Fibroblast of lung (primary cell): Measurements from ENCODE around the gene CD6. TPM values are rescaled to one million over a fixed set of nuclear protein-coding genes. Genes with fewer than 3 reads are reported as not detected.
"Not testable (repeated sequence)": the region's sequence is repeated elsewhere in the genome, so short reads cannot be mapped to it uniquely, and the experiment has no call there.

Source experiments
- DNase-seq, 2 donors: peaks; one replicate each; pipeline versions ENCODE4 v3.0.0 to v3.0.0-alpha.2; 2010; ENCODE audit warnings: low read depth in 2 of 2
- H2AFZ ChIP-seq: 2 replicates; pipeline ENCODE4 v1.5.1; 2012; ENCODE audit warnings: low read length, control low read depth, inconsistent platforms
- H3K27ac ChIP-seq: 2 replicates; pipeline ENCODE4 v1.5.1; 2011; ENCODE audit warnings: low read length, control low read depth; ENCODE audit not compliant: insufficient read depth
- H3K27me3 ChIP-seq: 2 replicates; pipeline ENCODE4 v1.5.1; 2011; ENCODE audit warnings: mild to moderate bottlenecking, low read length; ENCODE audit not compliant: control insufficient read depth, insufficient read depth
- H3K36me3 ChIP-seq: 2 replicates; pipeline ENCODE4 v1.5.1; 2011; ENCODE audit warnings: low read length; ENCODE audit not compliant: control insufficient read depth, insufficient read depth
- H3K4me1 ChIP-seq: 2 replicates; pipeline ENCODE4 v1.5.1; 2011; ENCODE audit warnings: low read length; ENCODE audit not compliant: control insufficient read depth, insufficient read depth; ENCODE audit errors: extremely low read depth
- H3K4me2 ChIP-seq: 2 replicates; pipeline ENCODE4 v1.5.1; 2011; ENCODE audit warnings: low read length, control low read depth; ENCODE audit not compliant: insufficient read depth; ENCODE audit errors: extremely low read depth
- H3K4me3 ChIP-seq, 4 experiments: fragments of 200-600 bp in 1 of 4; sonication (generic) in 1 of 4; replicated peaks in 1 of 4; 2 replicates each; pipeline ENCODE4 v1.5.1; 2011 to 2016; ENCODE audit warnings: low read length in 4 of 4, low read depth in 3 of 4, mild to moderate bottlenecking in 3 of 4, control low read depth in 2 of 4, inconsistent platforms in 1 of 4, mixed read lengths in 1 of 4; ENCODE audit not compliant: insufficient read depth in 1 of 4; ENCODE audit errors: control extremely low read depth in 1 of 4
- H3K79me2 ChIP-seq: 2 replicates; pipeline ENCODE4 v1.5.1; 2012; ENCODE audit warnings: mild to moderate bottlenecking, low read length, inconsistent platforms; ENCODE audit not compliant: control insufficient read depth, insufficient read depth
- H3K9ac ChIP-seq: 2 replicates; pipeline ENCODE4 v1.5.1; 2011; ENCODE audit warnings: mild to moderate bottlenecking, low read length, control low read depth; ENCODE audit not compliant: insufficient read depth
- H3K9me3 ChIP-seq: 2 replicates; pipeline ENCODE4 v1.5.1; 2012; ENCODE audit warnings: low read depth, low read length; ENCODE audit not compliant: control insufficient read depth, insufficient read depth
- H4K20me1 ChIP-seq: 2 replicates; pipeline ENCODE4 v1.5.1; 2011; ENCODE audit warnings: low read length; ENCODE audit not compliant: control insufficient read depth, insufficient read depth; ENCODE audit errors: extremely low read depth
- CTCF ChIP-seq, 2 donors: IDR thresholded peaks in 1 of 2; conservative IDR thresholded peaks in 1 of 2; 1 replicate in 1 of 2; 2 replicates in 1 of 2; pipeline ENCODE4 v1.5.1; 2011 to 2012; ENCODE audit warnings: low read length in 2 of 2, control low read depth in 1 of 2, inconsistent platforms in 1 of 2, low read depth in 1 of 2, mild to moderate bottlenecking in 1 of 2
- EZH2 ChIP-seq: IDR thresholded peaks from 2 replicates; pipeline ENCODE4 v1.5.1; 2012; ENCODE audit warnings: low read length, control low read depth, mild to moderate bottlenecking; ENCODE audit errors: missing control alignments
- polyA plus RNA-seq, 2 donors: library from polyadenylated mRNA; depleted of rRNA in 1 of 2; stranded (reverse) in 1 of 2; unstranded in 1 of 2; fragments of >200 nt; gene quantifications; 2 replicates each; pipeline ENCODE4 v1.2.1, GENCODE V29; 2011 to 2012; ENCODE audit warnings: missing spikeins in 1 of 2
- total RNA-seq: library from RNA; depleted of rRNA; stranded (reverse); fragments of >200 nt; gene quantifications from 2 replicates; pipeline ENCODE4 v1.2.1, GENCODE V29; 2014

CD6 gene
- total and polyA plus RNA-seq, 2 donors (not counting 1 experiment from before 2014, with no cell fraction given): not detected

GRCh38 chr11:60973699-60974098, 2.2 kb downstream of the CD6 start:
- Histone ChIP-seq H3K4me1 (no peaks in the 10 kb centered on the region), H3K79me2 (no peaks in the 10 kb centered on the region), H3K27ac (no peak overlapping the region), H4K20me1 (no peaks in the 10 kb centered on the region), H3K9ac (no peak overlapping the region), H2AFZ (no peak overlapping the region), H3K4me3 (no peak overlapping the region), H3K9me3 (no peaks in the 10 kb centered on the region), H3K36me3 (no peaks in the 10 kb centered on the region), H3K4me2 (no peak overlapping the region), H3K27me3 (no peaks in the 10 kb centered on the region)
- DNase-seq: no peak
- TF ChIP-seq CTCF (conservative IDR thresholded peaks at IDR 0.05 in 1 of 2, IDR thresholded peaks at IDR 0.05 in 1 of 2; ENCODE audit: low read depth in 1 of 2, low read length in 2 of 2) (no peak), EZH2 (no peak)

GRCh38 chr11:60974316-60974715, 2.8 kb downstream of the CD6 start:
- H3K36me3 ChIP-seq, H4K20me1 ChIP-seq, H3K4me1 ChIP-seq, H3K4me3 ChIP-seq, H3K79me2 ChIP-seq, H2AFZ ChIP-seq, H3K27me3 ChIP-seq, H3K9ac ChIP-seq, H3K9me3 ChIP-seq, DNase-seq, H3K27ac ChIP-seq, H3K4me2 ChIP-seq: not testable (repeated sequence)

GRCh38 chr11:60974726-60975125, 3.2 kb downstream of the CD6 start:
- Histone ChIP-seq H3K27me3 (no peaks in the 10 kb centered on the region), H3K4me3 (no peak overlapping the region), H3K27ac (no peak overlapping the region), H3K4me2 (no peak overlapping the region), H3K9ac (no peak overlapping the region), H3K4me1 (no peaks in the 10 kb centered on the region), H3K36me3 (no peaks in the 10 kb centered on the region), H3K9me3 (no peaks in the 10 kb centered on the region), H3K79me2 (no peaks in the 10 kb centered on the region), H2AFZ (no peak overlapping the region), H4K20me1 (no peaks in the 10 kb centered on the region)
- DNase-seq: no peak
- no peak for TF ChIP-seq CTCF (conservative IDR thresholded peaks at IDR 0.05 in 1 of 2, IDR thresholded peaks at IDR 0.05 in 1 of 2; ENCODE audit: low read depth in 1 of 2, low read length in 2 of 2)
- no peak for TF ChIP-seq EZH2

- Histone ChIP-seq H4K20me1 (no peaks in the 10 kb centered on the region), H2AFZ (no peak overlapping the region), H3K79me2 (no peaks in the 10 kb centered on the region), H3K9me3 (no peaks in the 10 kb centered on the region), H3K4me2 (no peak overlapping the region), H3K4me3 (no peak overlapping the region), H3K27ac (no peak overlapping the region), H3K36me3 (no peaks in the 10 kb centered on the region), H3K27me3 (no peaks in the 10 kb centered on the region), H3K9ac (no peak overlapping the region), H3K4me1 (no peaks in the 10 kb centered on the region)
- TF ChIP-seq CTCF (conservative IDR thresholded peaks at IDR 0.05 in 1 of 2, IDR thresholded peaks at IDR 0.05 in 1 of 2; ENCODE audit: low read depth in 1 of 2, low read length in 2 of 2) (no peak), EZH2 (no peak)
- no peak for DNase-seq
These were observed 5.7 kb downstream of the CD6 start for GRCh38 chr11:60977224-60977623.
